GM08714 (cell line): Measurements from ENCODE around the gene TRPM8.

Source experiments
- H3K4me3 ChIP-seq: fragments of 200-500 bp; sonication (Bioruptor generic); 2 replicates; pipeline ENCODE4 v1.5.1; 2014; ENCODE audit warnings: mild to moderate bottlenecking, low read length, inconsistent platforms
- ZNF274 ChIP-seq: IDR thresholded peaks from 2 replicates; pipeline ENCODE4 v1.6.1; 2012; ENCODE audit warnings: mild to moderate bottlenecking, low read depth, low read length

TRPM8 gene

DNA sequence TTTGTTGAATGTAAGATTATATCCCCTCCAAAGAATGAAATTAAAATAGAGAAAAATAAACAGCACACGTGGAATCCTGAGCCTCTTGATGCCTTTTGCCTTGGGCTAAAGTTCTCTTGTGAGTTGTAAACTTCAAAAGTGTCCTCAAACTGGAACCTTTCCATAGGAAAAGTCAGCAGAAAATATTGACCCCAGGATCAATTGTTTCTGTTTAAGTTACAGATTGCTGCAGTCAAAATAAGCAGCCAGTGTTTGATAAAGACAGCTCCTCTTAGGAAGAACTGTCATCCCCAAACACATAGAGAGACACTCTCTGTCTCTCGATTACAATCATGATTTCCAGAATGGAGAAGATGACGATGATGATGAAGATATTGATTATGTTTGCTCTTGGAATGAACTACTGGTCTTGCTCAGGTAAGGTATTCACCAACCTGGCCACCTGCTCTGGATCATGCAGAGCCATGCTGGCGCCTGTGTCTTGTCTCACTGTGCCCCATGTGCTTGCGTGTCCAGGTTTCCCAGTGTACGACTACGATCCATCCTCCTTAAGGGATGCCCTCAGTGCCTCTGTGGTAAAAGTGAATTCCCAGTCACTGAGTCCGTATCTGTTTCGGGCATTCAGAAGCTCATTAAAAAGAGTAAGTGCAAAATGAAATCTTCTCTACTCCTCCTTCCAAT lies 133.4 kb downstream of the TRPM8 start, which contains the start of gene SPP2:
TSS of gene SPP2 (plus strand) at position 248 of the 681 bp plus-strand sequence. CDS start at position 333, 85 bp downstream.
- TF ChIP-seq ZNF274 = no peak

DNA sequence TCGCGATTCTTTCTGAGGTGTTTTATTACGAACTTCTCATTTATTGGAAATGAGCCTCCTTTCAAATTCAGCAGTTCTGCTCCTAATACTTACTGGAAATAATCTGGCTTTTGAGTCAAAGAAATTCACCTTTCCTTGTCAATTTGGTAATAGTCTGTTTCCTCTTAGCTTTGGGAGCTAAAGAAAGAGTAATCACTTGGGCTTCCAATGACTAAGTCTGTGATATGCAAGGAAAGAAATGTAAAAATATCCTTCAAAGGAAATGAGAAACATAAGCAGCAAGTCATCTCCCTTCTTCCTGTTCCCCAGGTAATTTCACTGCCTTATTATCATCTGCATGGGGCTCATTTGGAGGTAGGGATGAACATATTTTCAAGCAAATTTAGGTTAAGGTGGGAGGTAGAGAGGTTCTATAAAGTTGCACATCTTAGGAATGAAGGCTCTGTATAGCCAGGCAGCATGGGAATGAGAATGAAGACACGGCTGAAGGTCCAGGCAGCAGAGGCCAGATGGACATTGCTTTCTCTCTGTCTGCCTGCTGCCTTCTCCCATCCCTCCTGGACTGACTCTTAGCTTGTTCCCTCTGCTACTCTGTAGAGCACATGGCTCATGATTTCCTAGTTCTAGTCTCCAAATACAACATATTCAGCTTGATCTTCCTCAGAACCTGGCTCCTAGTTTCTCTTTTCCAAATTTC lies 134.3 kb downstream of the TRPM8 start:
- TF ChIP-seq ZNF274 = no peak
- H3K4me3 ChIP-seq = no peak overlapping the region

More for the DNA sequence above, 133.4 kb downstream of the TRPM8 start, which contains the start of gene SPP2:
- H3K4me3 ChIP-seq = no peak within 1 kb of the TSS

- no peak for TF ChIP-seq ZNF274
- H3K4me3 ChIP-seq = no peak overlapping the region
Measured at GRCh38 chr2:234058881-234059280, 141.7 kb downstream of the TRPM8 start.

DNA sequence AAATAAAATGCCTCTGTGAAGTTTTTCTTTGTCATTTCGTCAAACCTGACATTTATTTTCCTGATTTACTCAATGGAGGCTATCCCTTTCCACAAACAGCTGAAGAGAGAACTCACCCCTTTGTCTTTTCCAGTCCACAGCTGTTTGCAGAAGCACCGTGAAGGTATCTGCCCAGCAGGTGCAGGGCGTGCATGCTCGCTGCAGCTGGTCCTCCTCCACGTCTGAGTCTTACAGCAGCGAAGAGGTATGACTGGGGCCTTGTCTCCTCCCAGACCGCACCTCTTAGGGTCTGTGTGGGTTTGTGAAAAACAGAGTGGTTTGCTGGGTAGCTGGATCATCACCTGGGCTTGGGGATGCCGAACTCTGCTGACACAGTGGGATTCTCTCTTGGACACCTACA lies 143.1 kb downstream of the TRPM8 start:
- no peak for TF ChIP-seq ZNF274

DNA sequence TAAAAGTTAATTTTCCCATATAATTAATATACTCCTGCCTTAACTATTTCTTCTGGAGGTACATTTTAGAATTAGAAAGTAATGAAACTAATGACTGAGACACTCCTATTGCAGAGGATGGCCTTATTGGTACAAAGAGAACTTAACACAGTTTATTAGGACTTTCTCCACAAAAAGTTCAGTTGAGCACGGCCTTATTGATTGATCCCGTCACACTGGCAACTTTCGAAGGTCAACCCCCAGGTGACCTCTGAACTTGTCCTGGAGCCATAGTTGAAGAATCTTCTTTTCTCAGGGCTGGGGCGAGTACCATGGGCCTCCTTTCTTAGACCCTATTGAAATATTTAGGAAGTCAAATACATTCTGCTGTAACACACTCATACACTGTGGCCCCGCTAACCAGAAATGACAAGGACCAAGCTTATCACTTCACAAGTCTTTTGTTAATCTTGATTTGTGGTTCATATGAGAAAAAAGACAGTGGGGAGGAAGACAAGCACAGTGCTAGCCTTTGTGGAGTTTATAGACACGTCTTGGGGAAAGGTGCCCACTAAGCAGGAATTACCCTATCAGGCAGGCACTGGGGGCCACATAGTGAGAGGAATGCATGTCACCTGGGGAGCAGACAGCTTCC lies 144.6 kb downstream of the TRPM8 start:
- H3K4me3 ChIP-seq = no peak overlapping the region
- no peak for TF ChIP-seq ZNF274

More for the DNA sequence above, 143.1 kb downstream of the TRPM8 start:
- no peak overlapping the region for H3K4me3 ChIP-seq

DNA sequence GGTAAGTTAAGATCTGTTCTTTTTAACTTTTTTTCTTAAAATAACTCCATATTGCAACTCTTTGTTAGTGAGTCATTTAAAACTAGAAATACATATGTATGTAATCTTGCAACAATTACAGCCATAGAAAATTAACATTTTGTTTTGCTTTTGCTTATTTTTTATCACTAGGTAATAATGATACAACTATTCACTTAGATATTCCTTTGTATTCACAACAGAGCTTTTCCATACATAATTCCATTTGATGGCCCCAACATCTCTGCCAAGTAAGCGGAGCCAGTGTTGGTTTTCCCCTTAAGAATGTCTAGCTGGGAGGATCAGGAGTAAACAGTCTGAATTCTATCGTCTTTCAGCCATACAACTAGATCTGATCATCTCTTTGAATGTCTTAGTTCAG lies 149.4 kb downstream of the TRPM8 start:
- H3K4me3 ChIP-seq = no peak overlapping the region
- TF ChIP-seq ZNF274 = no peak
